Measurements from ENCODE around the gene LEMD2.

DNA sequence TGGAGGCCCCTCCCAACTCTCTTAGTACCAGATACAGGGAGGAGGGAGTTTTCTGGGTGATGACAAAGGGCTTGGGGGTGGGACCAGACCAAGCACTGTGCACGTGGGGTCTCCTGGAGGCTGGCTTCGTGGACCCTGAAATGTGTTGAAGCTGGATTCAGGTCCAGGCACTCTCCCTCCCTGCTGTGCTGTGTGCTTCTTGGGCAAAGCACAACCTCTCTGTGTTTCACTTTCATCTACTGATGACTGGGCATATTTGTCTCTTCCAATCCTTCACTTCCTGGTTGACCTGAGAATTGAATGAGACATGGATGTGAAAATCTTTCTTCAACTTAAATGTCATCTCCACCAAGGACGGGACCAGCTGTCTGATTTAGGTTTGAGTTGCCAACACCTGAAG is 29.4 kb upstream of the LEMD2 start:
- TF ChIP-seq, protein P1, sequence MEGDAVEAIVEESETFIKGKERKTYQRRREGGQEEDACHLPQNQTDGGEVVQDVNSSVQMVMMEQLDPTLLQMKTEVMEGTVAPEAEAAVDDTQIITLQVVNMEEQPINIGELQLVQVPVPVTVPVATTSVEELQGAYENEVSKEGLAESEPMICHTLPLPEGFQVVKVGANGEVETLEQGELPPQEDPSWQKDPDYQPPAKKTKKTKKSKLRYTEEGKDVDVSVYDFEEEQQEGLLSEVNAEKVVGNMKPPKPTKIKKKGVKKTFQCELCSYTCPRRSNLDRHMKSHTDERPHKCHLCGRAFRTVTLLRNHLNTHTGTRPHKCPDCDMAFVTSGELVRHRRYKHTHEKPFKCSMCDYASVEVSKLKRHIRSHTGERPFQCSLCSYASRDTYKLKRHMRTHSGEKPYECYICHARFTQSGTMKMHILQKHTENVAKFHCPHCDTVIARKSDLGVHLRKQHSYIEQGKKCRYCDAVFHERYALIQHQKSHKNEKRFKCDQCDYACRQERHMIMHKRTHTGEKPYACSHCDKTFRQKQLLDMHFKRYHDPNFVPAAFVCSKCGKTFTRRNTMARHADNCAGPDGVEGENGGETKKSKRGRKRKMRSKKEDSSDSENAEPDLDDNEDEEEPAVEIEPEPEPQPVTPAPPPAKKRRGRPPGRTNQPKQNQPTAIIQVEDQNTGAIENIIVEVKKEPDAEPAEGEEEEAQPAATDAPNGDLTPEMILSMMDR (IDR thresholded peaks at IDR 0.05; ENCODE audit: low read length): no peak
- no peak for TF ChIP-seq EZH2 (IDR thresholded peaks at IDR 0.05; ENCODE audit: borderline replicate concordance, low read length)

Measured in OCI-LY1 (cell line).